ENCODE data around the gene TRMT112. TPM values are rescaled to one million over a fixed set of nuclear protein-coding genes. Genes with fewer than 3 reads are reported as not detected.
A peak's percentile ranks its signal among the peaks of the same experiment; 100 is the strongest.
"Not testable (repeated sequence)": the region's sequence is repeated elsewhere in the genome, so short reads cannot be mapped to it uniquely, and the experiment has no call there.

TRMT112 gene
- total RNA-seq, 1 donor from 2014 or later: 207 TPM

- H3K27ac Mint-ChIP-seq (ENCODE audit: unreplicated experiment): peak overlapping the region; percentile 90
- peaks cover 39% of the 10 kb centered on the region for H3K4me1 Mint-ChIP-seq
- H3K4me3 Mint-ChIP-seq: peak overlapping the region; percentile 94
- TF ChIP-seq, protein P1, sequence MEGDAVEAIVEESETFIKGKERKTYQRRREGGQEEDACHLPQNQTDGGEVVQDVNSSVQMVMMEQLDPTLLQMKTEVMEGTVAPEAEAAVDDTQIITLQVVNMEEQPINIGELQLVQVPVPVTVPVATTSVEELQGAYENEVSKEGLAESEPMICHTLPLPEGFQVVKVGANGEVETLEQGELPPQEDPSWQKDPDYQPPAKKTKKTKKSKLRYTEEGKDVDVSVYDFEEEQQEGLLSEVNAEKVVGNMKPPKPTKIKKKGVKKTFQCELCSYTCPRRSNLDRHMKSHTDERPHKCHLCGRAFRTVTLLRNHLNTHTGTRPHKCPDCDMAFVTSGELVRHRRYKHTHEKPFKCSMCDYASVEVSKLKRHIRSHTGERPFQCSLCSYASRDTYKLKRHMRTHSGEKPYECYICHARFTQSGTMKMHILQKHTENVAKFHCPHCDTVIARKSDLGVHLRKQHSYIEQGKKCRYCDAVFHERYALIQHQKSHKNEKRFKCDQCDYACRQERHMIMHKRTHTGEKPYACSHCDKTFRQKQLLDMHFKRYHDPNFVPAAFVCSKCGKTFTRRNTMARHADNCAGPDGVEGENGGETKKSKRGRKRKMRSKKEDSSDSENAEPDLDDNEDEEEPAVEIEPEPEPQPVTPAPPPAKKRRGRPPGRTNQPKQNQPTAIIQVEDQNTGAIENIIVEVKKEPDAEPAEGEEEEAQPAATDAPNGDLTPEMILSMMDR (conservative IDR thresholded peaks at IDR 0.05): no peak
- no peaks in the 10 kb centered on the region for H3K9me3 Mint-ChIP-seq
- peaks cover 3% of the 10 kb centered on the region for H3K36me3 Mint-ChIP-seq (ENCODE audit: low read depth)
- no peak for DNase-seq (ENCODE audit: low read depth, low spot score)
- no peaks in the 10 kb centered on the region for H3K27me3 Mint-ChIP-seq (ENCODE audit: low read depth)
These were observed 1.7 kb upstream of the TRMT112 start for GRCh38 chr11:64318766-64319761.

DNA sequence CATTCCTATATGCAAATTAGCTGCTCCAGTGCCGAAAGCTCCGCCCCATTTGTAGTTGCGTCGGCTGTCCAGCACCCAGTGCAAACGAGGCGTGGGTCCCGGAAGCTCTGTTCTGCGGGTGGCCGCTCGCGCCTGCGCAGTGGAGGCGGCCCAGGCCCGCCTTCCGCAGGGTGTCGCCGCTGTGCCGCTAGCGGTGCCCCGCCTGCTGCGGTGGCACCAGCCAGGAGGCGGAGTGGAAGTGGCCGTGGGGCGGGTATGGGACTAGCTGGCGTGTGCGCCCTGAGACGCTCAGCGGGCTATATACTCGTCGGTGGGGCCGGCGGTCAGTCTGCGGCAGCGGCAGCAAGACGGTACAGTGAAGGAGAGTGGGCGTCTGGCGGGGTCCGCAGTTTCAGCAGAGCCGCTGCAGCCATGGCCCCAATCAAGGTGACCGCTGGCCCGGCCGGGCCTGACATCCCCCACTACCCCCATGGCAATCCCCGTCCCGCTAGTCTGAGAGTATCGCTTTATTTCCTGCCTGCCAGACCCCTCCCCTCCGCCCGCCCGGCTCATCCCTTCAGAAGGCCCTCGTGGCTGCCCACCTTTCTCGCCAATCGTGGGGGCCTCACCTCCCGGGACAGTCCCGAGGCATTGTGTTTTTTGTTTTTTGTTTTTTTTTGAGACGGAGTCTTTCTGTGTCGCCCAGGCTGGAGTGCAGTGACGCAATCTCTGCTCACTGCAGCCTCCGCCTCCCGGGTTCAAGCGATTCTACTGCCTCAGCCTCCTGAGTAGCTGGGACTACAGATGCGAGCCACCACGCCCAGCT is 804 bp upstream of the TRMT112 start, which contains the start of gene PRDX5:
Gene PRDX5, plus strand, starts transcription at position 161 of the 805 bp plus-strand sequence. Its CDS starts 95 bp downstream, at position 256.
- TF ChIP-seq, protein P1 (conservative IDR thresholded peaks at IDR 0.05): no peak
- H3K27me3 Mint-ChIP-seq (ENCODE audit: low read depth): no peaks in the 10 kb centered on the region
- peaks cover 3% of the 10 kb centered on the region for H3K36me3 Mint-ChIP-seq (ENCODE audit: low read depth)
- peak; percentile 86 for DNase-seq (ENCODE audit: low read depth, low spot score)
- H3K4me1 Mint-ChIP-seq: peaks cover 33% of the 10 kb centered on the region
- H3K9me3 Mint-ChIP-seq: no peaks in the 10 kb centered on the region
- peak within 1 kb of the TSS; percentile 94 for H3K4me3 Mint-ChIP-seq
- peak within 1 kb of the TSS; percentile 99 for H3K27ac Mint-ChIP-seq (ENCODE audit: unreplicated experiment)

DNA sequence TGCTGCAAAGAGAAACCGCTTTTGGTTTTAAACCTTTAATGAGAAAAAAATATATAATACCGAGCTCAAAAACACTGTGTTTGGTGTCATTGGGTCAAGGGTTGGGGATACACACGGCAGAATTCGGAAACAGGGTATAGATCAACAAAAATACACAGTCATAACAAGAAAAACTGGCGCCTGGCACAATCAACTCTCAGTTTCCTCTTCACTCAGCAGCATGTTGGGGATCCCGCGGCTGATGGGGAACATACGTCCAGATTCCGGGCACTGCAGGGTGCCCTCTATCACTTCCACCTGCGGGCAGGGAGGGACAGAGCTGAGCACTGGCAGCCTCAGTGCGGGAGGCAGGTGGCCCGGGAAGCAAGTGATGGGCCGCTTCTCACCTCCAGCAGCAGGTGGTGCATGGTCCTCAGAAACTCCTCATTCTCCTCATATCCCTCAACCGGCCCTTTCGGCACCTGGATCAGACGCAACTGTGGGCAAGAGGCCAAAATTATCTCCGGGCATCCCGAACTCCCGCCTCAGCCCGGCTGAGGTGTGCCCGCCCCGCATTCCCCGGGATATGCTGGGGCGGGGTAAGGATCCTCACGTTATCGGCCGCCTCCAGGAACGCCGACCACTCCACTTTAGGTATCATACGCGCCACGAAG is 561 bp downstream of the TRMT112 start:
- no peaks in the 10 kb centered on the region for H3K27me3 Mint-ChIP-seq (ENCODE audit: low read depth)
- H3K4me3 Mint-ChIP-seq: peak overlapping the region; percentile 94
- peaks cover 33% of the 10 kb centered on the region for H3K4me1 Mint-ChIP-seq
- no peak for DNase-seq (ENCODE audit: low read depth, low spot score)
- H3K36me3 Mint-ChIP-seq (ENCODE audit: low read depth): peaks cover 3% of the 10 kb centered on the region
- peak overlapping the region; percentile 99 for H3K27ac Mint-ChIP-seq (ENCODE audit: unreplicated experiment)
- H3K9me3 Mint-ChIP-seq: no peaks in the 10 kb centered on the region
- TF ChIP-seq, protein P1 (conservative IDR thresholded peaks at IDR 0.05): no peak

GRCh38 chr11:64315667-64316526 is 1.5 kb downstream of the TRMT112 start:
- not testable (repeated sequence) for H3K9me3 Mint-ChIP-seq; H3K27ac Mint-ChIP-seq (ENCODE audit: unreplicated experiment); DNase-seq (ENCODE audit: low read depth, low spot score); H3K36me3 Mint-ChIP-seq (ENCODE audit: low read depth); H3K27me3 Mint-ChIP-seq (ENCODE audit: low read depth)
- Mint-ChIP-seq H3K4me3 (peak overlapping the region; percentile 94), H3K4me1 (peaks cover 33% of the 10 kb centered on the region)

GRCh38 chr11:64314805-64315561 is 2.4 kb downstream of the TRMT112 start:
- no peaks in the 10 kb centered on the region for H3K9me3 Mint-ChIP-seq
- TF ChIP-seq, protein P1 (conservative IDR thresholded peaks at IDR 0.05): no peak
- H3K36me3 Mint-ChIP-seq (ENCODE audit: low read depth): no peaks in the 10 kb centered on the region
- no peak overlapping the region for H3K27ac Mint-ChIP-seq (ENCODE audit: unreplicated experiment)
- peak overlapping the region; percentile 79 for H3K4me3 Mint-ChIP-seq
- peaks cover 33% of the 10 kb centered on the region for H3K4me1 Mint-ChIP-seq
- DNase-seq (ENCODE audit: low read depth, low spot score): no peak
- no peaks in the 10 kb centered on the region for H3K27me3 Mint-ChIP-seq (ENCODE audit: low read depth)
